NT2/D1 (cell line): ENCODE measurements around the gene RYR3.

ENCODE experiments used
- DNase-seq: peaks from one replicate; pipeline ENCODE4 v3.0.0-alpha.2; 2011; ENCODE audit warnings: low read depth, low spot score
- H3K27me3 ChIP-seq: 2 replicates; pipeline ENCODE4 v1.6.0; 2011; ENCODE audit warnings: mild to moderate bottlenecking; ENCODE audit not compliant: insufficient read length, insufficient read depth
- H3K36me3 ChIP-seq: 2 replicates; pipeline ENCODE4 v1.6.1; 2011; ENCODE audit warnings: mild to moderate bottlenecking, low read length, mixed read lengths; ENCODE audit not compliant: insufficient read depth, insufficient read length
- H3K4me1 ChIP-seq: 2 replicates; pipeline ENCODE4 v1.5.1; 2011; ENCODE audit not compliant: insufficient read depth, insufficient read length
- H3K4me3 ChIP-seq: 2 replicates; pipeline ENCODE4 v1.5.1; 2011; ENCODE audit warnings: low read depth; ENCODE audit not compliant: insufficient read length
- H3K9ac ChIP-seq: 2 replicates; pipeline ENCODE4 v1.6.0; 2011; ENCODE audit warnings: low read depth; ENCODE audit not compliant: insufficient read length
- H3K9me3 ChIP-seq: 2 replicates; pipeline ENCODE4 v1.5.1; 2011; ENCODE audit warnings: mild to moderate bottlenecking, low read length; ENCODE audit not compliant: insufficient read depth
- SUZ12 ChIP-seq: IDR thresholded peaks from 2 replicates; pipeline ENCODE4 v1.6.1; 2011; ENCODE audit not compliant: insufficient read length, insufficient read depth; ENCODE audit errors: extremely low read depth
- YY1 ChIP-seq: IDR thresholded peaks from 2 replicates; pipeline ENCODE4 v1.6.1; 2011; ENCODE audit not compliant: insufficient read length, insufficient read depth
- ZNF274 ChIP-seq: IDR thresholded peaks from 2 replicates; pipeline ENCODE4 v1.6.1; 2011; ENCODE audit warnings: mild to moderate bottlenecking, low read depth, low read length

Gene RYR3

DNA sequence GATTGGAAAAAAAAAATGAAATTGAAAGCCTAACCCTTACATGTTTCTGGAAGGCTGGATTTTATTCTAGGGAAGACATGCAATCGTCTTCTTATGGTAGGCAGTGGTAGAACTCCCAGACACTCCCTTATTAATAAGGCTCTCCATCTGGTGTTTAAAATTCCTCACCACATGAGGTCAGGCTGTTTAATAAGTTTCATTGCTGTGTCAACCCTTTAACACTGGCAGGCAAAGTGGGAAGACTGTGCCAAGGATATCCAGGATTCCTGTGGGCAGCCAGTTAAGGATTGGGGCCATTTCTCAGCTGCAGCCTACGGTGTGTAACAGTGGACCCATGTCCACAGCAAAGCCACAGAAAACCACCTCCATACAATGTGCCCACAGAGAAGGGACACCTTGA is 432.0 kb downstream of the RYR3 start:
- Histone ChIP-seq H3K9ac (no peak overlapping the region), H3K27me3 (no peaks in the 10 kb centered on the region), H3K4me1 (peaks cover 4% of the 10 kb centered on the region), H3K36me3 (no peaks in the 10 kb centered on the region), H3K9me3 (no peaks in the 10 kb centered on the region), H3K4me3 (no peak overlapping the region)
- DNase-seq, result no peak
- TF ChIP-seq YY1 (no peak), ZNF274 (no peak), SUZ12 (no peak)

DNA sequence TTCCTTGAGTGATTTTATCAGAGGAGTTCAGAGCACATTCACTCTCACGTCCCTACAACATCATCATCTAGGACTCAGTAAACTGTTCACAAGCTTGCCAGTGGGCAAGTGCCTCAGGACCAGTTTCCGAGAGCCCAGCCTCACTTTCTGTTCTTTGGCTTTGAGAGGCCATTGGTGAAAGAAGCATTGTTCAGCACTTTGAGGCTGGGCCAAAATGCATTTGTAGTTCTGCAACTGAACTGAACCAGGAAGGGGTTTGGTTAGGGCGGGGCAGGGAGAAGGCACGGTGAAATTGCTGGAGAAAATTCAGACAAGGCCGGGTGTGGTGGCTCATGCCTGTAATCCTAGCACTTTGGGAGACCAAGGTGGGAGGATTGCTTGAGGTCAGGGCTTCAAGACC is 435.4 kb downstream of the RYR3 start:
- H3K27me3 ChIP-seq, result no peaks in the 10 kb centered on the region
- DNase-seq, result no peak
- H3K4me1 ChIP-seq, result no peaks in the 10 kb centered on the region
- H3K36me3 ChIP-seq, result no peaks in the 10 kb centered on the region
- H3K4me3 ChIP-seq, result no peak overlapping the region
- no peak for TF ChIP-seq ZNF274
- no peak for TF ChIP-seq SUZ12
- TF ChIP-seq YY1, result no peak
- H3K9me3 ChIP-seq, result no peaks in the 10 kb centered on the region
- H3K9ac ChIP-seq, result no peak overlapping the region

DNA sequence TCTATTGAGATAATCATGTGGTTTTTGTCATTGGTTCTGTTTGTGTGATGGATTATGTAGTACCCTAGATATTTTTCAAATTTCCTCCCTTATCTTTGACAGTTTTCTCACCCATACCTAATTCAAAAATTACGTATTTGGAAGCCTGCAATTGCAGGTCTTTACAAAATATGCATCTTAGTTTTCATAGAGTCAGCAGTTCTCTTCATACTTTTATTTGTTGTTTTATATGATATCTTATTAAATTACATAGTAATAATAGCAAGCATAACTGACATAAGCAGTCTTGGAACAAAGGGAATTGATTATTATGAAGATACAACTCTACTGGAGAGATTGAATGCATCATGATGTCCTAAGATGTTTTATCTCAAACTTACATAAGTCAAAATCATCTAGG is 442.2 kb downstream of the RYR3 start:
- Histone ChIP-seq H3K4me3 (no peak overlapping the region), H3K27me3 (no peaks in the 10 kb centered on the region), H3K4me1 (no peaks in the 10 kb centered on the region), H3K9me3 (no peaks in the 10 kb centered on the region), H3K36me3 (no peaks in the 10 kb centered on the region), H3K9ac (no peak overlapping the region)
- TF ChIP-seq YY1 (no peak), ZNF274 (no peak)
- DNase-seq, result no peak

DNA sequence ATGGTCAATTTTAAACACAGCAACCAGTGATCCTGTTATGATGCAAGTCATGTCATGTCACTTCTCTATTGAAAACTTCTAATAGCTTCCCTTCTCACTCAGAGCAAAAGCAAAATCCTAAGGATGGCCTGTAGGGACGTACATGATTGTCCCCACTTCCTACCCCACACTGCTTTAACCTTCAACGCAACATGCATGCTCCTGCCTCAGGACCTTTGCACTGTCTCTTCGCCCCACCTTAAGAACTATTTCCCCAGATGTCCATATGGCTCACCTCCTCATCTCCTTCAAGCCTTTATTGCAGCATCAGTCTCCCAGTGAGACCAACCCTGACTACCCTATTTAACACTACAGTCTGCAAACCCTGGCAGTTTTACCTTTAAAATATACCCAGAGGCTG is 443.5 kb downstream of the RYR3 start:
- Histone ChIP-seq H3K27me3 (no peaks in the 10 kb centered on the region), H3K9ac (no peak overlapping the region), H3K36me3 (no peaks in the 10 kb centered on the region), H3K4me3 (no peak overlapping the region), H3K4me1 (no peaks in the 10 kb centered on the region), H3K9me3 (no peaks in the 10 kb centered on the region)
- no peak for DNase-seq
- TF ChIP-seq SUZ12 (no peak), YY1 (no peak), ZNF274 (no peak)

DNA sequence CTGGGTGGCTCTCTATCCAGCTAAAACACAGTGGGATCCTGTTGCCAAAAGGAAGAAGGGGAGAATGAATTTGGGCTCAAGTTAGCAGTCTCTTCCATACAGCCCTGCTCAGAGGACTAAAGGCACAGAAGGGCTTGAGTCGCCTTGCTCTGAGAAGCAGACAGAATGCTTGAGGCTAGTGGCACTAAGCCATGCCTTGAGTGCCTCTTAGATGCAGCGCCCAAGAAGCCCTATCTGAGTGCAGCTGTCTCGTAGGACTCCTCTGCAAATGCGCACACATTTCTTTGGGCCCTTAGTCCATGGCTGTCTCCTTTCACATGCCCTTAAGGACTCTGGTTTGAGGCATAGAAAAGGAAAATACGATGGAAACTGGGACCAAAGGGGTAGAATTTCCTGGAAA is 446.2 kb downstream of the RYR3 start:
- H3K9ac ChIP-seq, result no peak overlapping the region
- TF ChIP-seq YY1 (no peak), ZNF274 (no peak), SUZ12 (no peak)

DNA sequence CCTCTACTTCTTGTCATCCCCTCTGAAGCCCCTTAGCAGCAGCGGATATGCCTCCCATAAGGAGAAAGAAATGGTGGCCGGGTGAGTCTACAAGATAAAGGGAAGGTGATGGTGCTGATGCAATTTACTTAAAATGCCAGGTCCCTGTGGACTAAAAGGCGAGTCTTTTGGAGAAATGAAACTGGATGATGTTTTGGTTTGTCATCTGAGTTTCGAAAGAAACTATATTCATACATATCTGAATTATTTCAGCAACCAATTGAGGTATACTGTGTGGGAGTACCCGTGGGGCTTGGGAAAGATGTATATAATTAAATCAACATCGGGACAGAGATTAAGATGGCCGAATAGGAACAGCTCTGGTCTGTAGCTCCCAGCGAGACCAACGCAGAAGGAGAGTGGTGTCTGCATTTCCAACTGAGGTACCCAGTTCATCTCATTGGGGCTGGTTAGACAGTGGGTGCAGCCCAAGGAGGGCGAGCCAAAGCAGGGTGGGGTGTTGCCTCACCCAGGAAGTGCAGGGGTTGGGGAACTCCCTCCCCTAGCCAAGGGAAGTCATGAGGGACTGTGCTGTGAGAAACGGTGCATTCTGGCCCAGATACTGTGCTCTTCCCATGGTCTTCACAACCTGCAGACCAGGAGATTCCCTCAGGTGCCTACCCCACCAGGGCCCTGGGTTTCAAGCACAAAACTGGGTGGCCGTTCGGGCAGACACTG is 446.9 kb downstream of the RYR3 start:
- Histone ChIP-seq H3K36me3 (no peaks in the 10 kb centered on the region), H3K27me3 (no peaks in the 10 kb centered on the region), H3K9me3 (no peaks in the 10 kb centered on the region), H3K4me3 (no peak overlapping the region), H3K4me1 (no peaks in the 10 kb centered on the region), H3K9ac (no peak overlapping the region)
- no peak for DNase-seq
- no peak for TF ChIP-seq ZNF274
- no peak for TF ChIP-seq SUZ12
- no peak for TF ChIP-seq YY1

More for the DNA sequence above, 446.2 kb downstream of the RYR3 start:
- Histone ChIP-seq H3K27me3 (no peaks in the 10 kb centered on the region), H3K9me3 (no peaks in the 10 kb centered on the region), H3K4me3 (no peak overlapping the region), H3K36me3 (no peaks in the 10 kb centered on the region), H3K4me1 (no peaks in the 10 kb centered on the region)
- DNase-seq, result no peak

DNA sequence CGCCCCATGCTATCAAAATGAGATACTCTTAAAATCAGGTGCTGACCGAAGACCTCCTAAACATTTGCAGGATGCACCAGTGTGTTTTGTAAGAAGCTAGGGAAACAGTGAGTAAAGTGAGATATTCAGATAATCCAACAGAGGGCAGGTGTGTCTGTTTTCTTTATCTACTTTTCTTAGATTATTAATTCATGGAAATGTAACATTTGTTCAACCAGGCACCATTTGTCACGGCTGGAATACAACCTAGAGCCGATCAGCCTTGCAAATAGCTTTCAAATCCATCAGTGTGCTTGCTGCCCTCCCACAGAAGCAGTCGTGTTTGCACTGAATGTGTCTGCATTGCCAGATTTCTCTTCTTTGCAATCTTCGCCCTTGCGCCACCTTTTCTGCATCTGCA is 455.6 kb downstream of the RYR3 start:
- Histone ChIP-seq H3K27me3 (no peaks in the 10 kb centered on the region), H3K4me3 (no peak overlapping the region), H3K36me3 (no peaks in the 10 kb centered on the region), H3K9me3 (no peaks in the 10 kb centered on the region), H3K4me1 (no peaks in the 10 kb centered on the region), H3K9ac (no peak overlapping the region)
- DNase-seq, result no peak
- TF ChIP-seq ZNF274, result no peak
- TF ChIP-seq SUZ12, result no peak
- TF ChIP-seq YY1, result no peak
